GM12864 (cell line): ENCODE data around the gene TOGARAM2.

Experiments used
- DNase-seq: peaks from one replicate; pipeline ENCODE4 v3.0.0-alpha.2; 2011; ENCODE audit warnings: low read depth
- H3K4me3 ChIP-seq: 2 replicates; pipeline ENCODE4 v1.5.1; 2011; ENCODE audit warnings: mild to moderate bottlenecking, low read depth, low read length, control low read depth
- TF ChIP-seq, protein P1 (sequence below): IDR thresholded peaks from 2 replicates; pipeline ENCODE4 v1.5.1; 2011; ENCODE audit warnings: low read depth, mild to moderate bottlenecking, moderate library complexity, low read length, control low read depth, inconsistent platforms; ENCODE audit errors: missing control alignments

The TOGARAM2 gene

DNA sequence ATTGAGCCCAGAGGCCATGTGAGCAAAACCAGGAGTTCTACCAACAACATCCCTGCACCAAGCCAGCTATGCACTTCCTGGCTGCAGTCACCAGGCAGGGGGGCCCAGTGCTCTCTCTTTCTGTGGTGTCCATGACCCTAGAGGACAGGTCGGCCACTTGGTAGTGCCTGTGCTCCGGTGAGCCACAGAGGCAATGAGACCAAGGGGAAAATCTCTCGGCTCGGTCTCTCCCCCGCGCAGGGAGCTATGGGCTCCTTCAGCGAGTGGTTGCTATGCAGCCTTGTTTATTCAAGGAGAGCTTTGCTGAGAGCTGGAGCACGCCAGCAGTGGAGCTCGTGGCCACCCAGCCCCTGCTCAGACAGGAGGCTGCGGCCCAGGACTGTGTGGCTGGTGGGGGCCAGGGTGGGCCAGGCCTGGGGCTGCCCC, at the start of gene TOGARAM2:
Gene TOGARAM2, plus strand, starts transcription at position 283 of the 426 bp plus-strand sequence. CDS start 13,537 bp downstream, outside the sequence.
- no peak within 1 kb of the TSS for H3K4me3 ChIP-seq

DNA sequence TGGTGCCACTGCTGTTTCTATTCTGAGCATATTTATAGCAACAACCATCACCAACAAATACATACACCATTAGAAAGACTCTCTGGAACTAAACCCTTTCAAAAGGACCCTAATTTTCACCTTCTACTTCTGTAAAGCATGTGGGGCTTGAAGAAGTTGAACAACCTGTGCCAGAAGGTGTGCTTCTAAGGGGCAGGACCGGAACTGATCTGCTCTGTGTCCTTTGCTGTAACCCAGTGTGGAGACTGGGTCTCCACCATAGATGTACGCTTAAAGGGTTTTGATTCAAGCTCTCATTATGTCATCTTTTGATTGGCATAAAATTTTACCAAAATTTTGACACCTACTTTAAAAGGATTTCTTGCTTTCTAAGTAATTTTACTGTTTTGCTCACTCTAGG, 46.3 kb upstream of the TOGARAM2 start:
- no peak overlapping the region for H3K4me3 ChIP-seq
- TF ChIP-seq, protein P1, sequence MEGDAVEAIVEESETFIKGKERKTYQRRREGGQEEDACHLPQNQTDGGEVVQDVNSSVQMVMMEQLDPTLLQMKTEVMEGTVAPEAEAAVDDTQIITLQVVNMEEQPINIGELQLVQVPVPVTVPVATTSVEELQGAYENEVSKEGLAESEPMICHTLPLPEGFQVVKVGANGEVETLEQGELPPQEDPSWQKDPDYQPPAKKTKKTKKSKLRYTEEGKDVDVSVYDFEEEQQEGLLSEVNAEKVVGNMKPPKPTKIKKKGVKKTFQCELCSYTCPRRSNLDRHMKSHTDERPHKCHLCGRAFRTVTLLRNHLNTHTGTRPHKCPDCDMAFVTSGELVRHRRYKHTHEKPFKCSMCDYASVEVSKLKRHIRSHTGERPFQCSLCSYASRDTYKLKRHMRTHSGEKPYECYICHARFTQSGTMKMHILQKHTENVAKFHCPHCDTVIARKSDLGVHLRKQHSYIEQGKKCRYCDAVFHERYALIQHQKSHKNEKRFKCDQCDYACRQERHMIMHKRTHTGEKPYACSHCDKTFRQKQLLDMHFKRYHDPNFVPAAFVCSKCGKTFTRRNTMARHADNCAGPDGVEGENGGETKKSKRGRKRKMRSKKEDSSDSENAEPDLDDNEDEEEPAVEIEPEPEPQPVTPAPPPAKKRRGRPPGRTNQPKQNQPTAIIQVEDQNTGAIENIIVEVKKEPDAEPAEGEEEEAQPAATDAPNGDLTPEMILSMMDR: no peak
- no peak for DNase-seq

More for the DNA sequence above, at the start of gene TOGARAM2:
- DNase-seq: no peak
- TF ChIP-seq, protein P1: no peak

DNA sequence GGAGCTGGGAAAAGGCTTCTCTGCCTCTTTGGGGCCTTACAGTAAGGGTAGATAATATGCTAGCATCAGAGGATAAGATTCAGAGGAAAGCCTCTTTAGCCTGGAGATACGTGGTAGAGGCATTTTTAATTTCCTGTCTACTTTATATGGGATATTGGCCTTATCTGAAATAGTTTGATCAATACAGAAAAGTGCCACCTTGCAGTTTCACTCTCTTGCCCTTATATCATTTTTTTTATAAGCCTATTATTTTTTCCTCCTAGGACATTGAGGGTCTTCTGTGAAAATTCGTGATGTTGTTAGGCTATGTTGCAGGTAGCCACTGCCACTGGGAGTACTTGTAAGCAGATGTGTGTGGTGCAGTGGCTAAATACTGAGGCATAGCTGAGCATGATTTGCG, 40.1 kb upstream of the TOGARAM2 start:
- no peak for DNase-seq
- TF ChIP-seq, protein P1: no peak
- no peak overlapping the region for H3K4me3 ChIP-seq

GRCh38 chr2:28944535-28945248, 36.4 kb upstream of the TOGARAM2 start:
- TF ChIP-seq, protein P1: no peak
- DNase-seq: no peak

DNA sequence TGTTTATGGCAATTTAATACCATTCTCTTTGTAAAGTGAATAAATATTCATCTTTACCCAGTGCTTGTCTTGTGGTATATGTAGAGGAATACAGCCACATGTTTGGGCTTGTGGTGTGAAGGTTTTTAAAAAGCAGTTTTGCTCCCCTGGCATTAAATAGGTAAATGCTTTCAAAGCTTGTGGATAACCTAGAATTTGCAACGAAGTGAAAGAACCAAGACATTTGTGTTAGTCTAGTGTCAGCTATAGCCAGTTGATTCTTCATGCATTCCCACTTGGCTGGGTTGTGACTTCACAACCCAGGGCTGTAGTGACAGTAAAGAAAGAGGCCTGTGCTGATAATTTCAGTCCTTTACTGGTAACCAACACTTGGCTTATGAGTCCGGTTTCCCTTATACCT, 32.9 kb upstream of the TOGARAM2 start:
- H3K4me3 ChIP-seq: no peak overlapping the region
- no peak for DNase-seq
- TF ChIP-seq, protein P1: no peak

More at GRCh38 chr2:28944535-28945248, 36.4 kb upstream of the TOGARAM2 start:
- no peak overlapping the region for H3K4me3 ChIP-seq

DNA sequence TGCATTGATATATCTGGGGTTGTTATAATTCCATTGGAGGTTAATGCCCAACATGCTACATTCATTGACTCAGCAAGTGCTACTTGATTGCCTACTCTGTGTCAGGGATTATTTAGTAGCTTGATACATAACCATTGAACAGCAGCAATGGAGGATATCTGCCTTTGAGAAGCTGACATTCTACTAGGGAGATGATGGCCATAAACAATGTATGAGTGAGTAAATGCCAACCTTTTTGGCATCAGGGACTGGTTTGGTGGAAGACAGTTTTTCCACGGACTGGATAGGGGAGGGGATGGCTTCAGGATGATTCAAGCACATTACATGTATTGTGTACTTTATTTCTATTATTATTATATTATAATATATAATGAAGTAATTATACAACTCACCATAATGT, 31.9 kb upstream of the TOGARAM2 start:
- no peak overlapping the region for H3K4me3 ChIP-seq
- DNase-seq: no peak
- TF ChIP-seq, protein P1: no peak
